Right lobe of liver (tissue), 4 donors: ENCODE results near the gene SMARCC1.

Source experiments
- POLR2A ChIP-seq: fragments of 450-650 bp; IDR thresholded peaks from one replicate; pipeline ENCODE4 v1.6.1; 2017; ENCODE audit warnings: antibody characterized with exemption, mild to moderate bottlenecking
- TF ChIP-seq, protein P1 (sequence below), 4 donors: fragments of 200-600 bp in 3 of 4; fragments of 450-650 bp in 1 of 4; IDR thresholded peaks; one replicate each; pipeline versions ENCODE4 v1.5.1 to v1.8.0; 2016 to 2022; ENCODE audit warnings: antibody characterized with exemption in 4 of 4, mild to moderate bottlenecking in 2 of 4
- donor health status: DM: no; HTN: no; CAD: no.
- donor health status: DM: no; HTN: no; CAD: no.
- donor health status: DM: no; HTN: yes; CAD: no.

DNA sequence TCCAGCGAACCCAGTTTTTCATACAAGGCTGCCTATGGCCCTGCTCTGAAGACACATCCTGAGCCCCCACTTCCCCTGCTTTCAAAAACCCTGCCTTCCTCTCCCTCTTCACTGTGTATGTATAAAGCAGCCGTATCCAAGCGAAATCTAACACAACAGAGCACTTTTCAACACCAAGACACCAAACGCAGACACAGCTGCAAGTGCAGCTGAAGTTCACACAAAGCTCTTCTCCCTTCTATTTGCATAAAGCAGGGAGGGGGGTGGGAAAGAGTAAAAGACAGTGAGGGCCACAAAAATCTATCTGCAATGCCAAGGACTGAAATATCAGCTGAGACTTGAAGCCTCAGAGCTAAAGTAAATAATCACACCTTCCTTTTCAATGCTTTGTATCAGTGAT, 168.0 kb downstream of the SMARCC1 start:
- TF ChIP-seq, protein P1, sequence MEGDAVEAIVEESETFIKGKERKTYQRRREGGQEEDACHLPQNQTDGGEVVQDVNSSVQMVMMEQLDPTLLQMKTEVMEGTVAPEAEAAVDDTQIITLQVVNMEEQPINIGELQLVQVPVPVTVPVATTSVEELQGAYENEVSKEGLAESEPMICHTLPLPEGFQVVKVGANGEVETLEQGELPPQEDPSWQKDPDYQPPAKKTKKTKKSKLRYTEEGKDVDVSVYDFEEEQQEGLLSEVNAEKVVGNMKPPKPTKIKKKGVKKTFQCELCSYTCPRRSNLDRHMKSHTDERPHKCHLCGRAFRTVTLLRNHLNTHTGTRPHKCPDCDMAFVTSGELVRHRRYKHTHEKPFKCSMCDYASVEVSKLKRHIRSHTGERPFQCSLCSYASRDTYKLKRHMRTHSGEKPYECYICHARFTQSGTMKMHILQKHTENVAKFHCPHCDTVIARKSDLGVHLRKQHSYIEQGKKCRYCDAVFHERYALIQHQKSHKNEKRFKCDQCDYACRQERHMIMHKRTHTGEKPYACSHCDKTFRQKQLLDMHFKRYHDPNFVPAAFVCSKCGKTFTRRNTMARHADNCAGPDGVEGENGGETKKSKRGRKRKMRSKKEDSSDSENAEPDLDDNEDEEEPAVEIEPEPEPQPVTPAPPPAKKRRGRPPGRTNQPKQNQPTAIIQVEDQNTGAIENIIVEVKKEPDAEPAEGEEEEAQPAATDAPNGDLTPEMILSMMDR (IDR thresholded peaks at IDR 0.05): no peak
- no peak for TF ChIP-seq POLR2A
